Skeletal muscle cell (primary cell): Measurements from ENCODE around the gene SCP2.
A peak's percentile ranks its signal among the peaks of the same experiment; 100 is the strongest.
"Not testable (repeated sequence)": the region's sequence is repeated elsewhere in the genome, so short reads cannot be mapped to it uniquely, and the experiment has no call there.

Experiments
- DNase-seq: peaks from one replicate; pipeline ENCODE4 v3.0.0-alpha.2; 2010; ENCODE audit warnings: low read depth
- H3K4me3 ChIP-seq: 2 replicates; pipeline ENCODE4 v1.5.1; 2011; ENCODE audit warnings: low read depth, mild to moderate bottlenecking, control low read depth, low read length, moderate library complexity

Gene SCP2

DNA sequence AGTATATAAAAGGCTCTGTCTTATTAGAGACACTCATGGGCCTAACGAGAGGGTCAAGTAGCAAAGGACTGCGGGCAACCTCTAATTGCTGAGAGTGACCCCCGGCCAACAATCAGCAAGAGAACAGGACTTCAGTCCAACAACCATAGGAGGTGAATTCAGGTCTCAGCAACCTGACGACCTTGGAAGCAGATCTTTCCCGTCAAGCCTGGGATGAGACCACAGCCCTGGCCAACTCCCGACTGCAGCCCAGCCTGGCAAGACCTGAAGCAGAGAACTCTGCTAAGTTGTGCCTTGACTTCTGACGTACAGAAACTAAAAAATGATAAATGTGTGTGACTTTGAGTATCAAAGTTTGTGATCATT, 11.2 kb upstream of the SCP2 start:
- no peak for DNase-seq
- H3K4me3 ChIP-seq = no peak overlapping the region

DNA sequence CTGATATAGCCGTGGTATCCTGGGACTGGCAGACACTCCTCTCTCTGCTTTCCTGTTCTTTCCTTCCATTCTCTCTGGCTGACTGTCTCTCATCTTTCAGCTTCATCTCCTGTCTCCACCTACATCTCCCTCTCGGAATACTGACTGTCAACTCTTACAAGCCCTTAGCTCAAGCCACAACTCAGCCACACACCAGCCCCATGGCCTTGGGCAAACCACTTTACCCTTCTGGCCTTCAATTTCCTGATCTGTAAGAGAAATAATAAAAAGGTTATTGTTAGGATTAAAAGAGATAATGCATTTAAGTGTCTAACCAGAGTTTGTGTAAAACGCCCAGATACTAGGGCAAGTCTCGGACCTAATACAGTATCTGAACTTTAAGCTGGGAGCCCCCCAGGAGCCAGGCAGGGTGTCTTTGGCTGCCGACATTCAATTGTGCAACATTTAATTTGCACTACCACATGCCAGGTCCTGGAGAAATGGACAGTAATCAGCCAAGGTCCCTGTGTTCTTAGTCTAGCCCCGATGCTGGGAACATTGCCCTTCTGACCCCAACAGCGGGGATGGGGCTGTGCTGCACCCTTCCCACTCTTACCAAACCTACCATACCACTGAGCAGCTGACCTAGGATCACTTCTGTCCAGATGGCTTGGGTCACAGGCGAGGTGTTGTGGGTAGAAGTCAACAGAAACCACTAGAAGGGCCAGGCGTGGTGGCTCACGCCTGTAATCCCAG, 10.7 kb upstream of the SCP2 start:
- no peak for DNase-seq

DNA sequence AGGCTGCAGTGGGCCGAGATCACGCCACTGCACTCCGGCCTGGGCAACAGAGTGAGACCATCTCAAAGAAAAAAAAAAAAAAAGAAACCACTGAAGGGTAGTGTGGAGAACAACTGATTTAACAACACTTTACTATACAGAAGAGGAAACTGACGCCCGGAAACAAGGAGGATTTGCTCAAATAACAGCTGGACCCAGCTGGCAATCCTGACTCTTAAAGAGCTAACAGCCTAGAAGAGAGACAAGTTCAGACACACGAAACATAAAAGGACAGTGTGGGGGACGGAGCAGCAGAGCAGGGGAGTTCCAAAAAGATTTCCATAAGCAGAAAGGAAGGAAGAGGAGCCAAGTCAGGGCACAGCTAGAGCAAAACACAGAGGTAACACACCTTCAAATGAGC, 9.9 kb upstream of the SCP2 start:
- H3K4me3 ChIP-seq = no peak overlapping the region
- no peak for DNase-seq

More for the DNA sequence above, 10.7 kb upstream of the SCP2 start:
- no peak overlapping the region for H3K4me3 ChIP-seq

DNA sequence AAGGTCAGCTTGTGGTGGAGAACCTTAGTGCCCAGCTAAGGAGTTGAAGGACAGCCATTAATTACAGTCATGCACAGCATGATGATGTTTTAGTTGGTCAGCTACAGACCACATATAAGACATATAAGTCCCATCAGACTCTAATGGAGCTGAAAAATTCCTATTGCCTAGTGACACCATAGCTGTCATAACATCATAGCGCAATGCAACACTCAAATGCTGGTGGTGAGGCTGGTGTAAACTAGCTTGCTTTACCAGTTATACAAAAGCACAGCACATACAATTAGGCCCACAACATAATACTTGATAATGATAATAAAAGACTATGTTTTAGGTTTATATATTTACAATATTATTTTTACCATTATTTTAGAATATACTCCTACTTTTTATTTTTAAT, 9.5 kb upstream of the SCP2 start:
- DNase-seq = no peak
- no peak overlapping the region for H3K4me3 ChIP-seq

DNA sequence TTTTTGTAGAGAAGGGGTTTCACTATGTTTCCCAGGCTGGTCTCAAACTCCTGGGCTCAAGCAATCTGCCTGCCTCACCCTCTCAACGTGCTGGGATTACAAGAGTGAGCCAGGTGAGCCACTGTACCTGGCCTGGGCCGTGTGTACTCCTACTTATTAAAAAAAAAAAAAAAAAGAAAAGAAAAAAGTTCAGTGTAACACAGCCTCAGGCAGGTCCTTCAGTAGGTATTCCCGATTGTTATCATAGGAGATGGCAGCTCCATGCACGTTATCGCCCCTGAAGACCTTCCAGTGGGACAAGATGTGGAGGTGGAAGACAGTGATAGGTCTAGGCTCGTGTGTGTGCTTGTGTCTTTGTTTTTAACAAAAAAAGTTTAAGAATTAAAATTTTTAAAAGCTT, 8.9 kb upstream of the SCP2 start:
- no peak overlapping the region for H3K4me3 ChIP-seq
- DNase-seq = no peak

DNA sequence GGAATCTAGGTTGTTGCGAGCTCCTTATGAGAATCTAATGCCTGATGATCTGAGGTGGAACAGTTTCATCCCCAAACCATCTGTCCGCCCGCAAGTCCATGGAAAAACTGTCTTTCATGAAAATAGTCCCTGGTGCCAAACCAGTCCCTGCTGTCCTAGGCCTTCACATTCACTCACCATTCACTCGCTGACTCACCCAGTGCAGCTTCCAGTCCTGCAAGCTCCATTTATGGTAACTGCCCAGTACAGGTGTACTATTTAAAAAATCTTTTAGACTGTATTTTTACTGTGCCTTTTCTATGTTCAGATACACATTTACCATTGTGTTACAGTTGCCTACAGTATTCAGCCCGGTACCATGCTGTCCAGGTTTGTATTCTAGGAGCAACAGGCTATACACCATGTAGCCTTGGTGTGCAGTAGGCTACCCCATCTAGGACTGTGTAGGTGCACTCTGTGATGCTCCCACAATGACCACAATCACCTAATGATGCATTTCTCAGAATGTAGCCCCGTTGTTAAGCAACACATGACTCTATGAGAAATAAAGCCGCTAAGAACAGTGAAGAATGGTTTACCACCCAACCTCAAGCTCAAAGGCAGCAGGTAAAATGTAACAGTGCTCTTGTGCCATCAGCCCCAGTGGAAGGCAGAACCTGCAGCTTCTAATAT, 7.9 kb upstream of the SCP2 start:
- DNase-seq = no peak
- no peak overlapping the region for H3K4me3 ChIP-seq

DNA sequence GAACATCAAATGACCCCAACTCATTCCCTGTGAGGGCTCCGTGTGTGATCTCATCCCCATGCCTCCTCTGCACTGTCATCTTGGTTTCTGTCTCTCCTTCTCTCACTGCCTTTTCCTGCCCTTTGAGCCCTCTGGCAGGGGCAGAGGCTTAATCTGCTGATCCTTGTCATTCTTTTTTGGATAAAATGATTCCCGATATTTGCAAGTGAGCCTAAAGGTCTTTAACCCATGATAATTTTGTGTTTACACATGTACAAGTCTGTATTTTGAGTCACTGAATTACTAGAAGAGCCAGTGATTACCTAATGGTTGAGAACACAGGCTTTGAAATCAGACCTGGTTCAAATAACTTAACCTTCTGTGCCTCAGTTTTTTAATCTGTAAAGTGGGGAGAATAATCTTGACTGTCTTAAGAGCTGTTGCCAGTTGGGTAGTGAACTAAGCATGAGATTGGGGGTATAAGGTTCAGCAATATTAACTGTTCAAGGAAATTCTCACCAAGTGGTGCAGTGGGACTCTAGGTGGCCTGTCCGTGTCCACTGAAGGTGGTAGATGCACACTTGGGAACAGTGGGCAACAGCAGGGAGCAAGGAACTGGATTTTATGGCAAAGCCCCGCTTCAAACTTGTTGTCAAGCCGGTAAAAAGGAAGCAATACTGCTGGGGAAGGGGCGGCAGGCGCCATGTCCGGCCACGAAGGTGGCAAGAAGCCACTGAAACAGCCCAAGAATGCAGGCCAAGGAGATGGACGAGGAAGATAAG, 7.2 kb upstream of the SCP2 start:
- H3K4me3 ChIP-seq = no peak overlapping the region
- no peak for DNase-seq

DNA sequence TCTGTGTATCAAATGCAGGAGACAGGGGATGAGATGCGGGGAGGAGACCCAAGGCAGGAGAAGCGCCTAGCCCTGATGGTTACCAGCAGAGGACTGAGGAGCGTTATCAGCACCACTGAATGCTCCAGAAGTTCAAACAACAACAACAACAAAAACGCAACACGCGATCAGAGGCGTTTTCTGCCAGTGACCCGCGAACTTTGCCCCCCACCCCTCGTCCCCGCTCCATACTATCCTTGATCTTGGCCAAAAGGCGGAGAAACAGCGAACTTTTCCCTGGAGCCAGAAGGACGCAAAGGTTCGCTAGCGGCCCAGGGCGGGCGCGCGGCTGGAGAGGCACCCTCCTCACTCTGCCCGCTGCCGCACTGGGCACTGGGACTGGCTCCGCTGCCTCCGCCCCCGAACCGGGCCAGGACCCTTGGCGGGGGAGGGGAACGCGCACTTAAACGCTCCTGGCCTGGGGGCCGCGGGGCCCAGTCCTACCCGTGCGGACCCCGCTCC, 6.2 kb upstream of the SCP2 start:
- peak overlapping the region; percentile 48 for H3K4me3 ChIP-seq
- DNase-seq = no peak

DNA sequence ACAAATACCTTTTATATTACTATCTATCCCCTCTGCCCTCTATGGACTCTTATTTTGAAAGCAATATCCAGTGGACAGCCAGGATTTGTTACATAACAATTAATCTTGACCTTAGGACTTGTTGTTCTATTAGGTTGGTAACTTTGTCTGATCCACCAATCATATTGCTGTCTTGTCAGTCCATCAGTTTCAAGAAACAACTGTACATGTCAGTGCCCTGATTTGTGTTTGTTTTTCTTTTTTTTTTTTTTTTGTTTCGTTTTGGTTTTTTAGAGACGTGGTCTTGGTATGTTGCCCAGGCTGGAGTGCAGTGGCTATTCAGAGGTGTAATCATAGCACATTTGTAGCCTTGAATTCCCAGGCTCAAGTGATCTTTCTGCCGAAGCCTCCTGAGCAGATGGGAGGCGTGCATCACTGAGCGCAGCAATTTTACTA, 1.5 kb upstream of the SCP2 start:
- no peak for DNase-seq
- H3K4me3 ChIP-seq = no peak overlapping the region

DNA sequence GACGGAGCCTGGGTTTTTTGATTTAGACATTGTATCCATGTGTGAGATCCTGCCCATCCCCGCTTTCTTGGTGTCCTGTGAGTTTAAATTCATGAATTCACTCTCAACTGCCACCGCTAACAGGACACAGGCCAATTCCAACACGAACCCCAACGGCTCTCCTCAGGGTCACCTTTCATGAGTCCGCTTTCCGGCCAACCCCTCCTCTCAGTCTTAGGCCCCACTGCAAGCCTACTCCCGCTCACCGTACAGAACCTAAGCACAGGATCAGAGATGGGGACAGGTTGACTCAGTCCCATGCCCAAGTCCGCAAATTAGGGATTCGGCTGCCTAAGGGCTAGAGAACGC, 238 bp upstream of the SCP2 start:
- peak overlapping the region; percentile 65 for H3K4me3 ChIP-seq
- DNase-seq = no peak

DNA sequence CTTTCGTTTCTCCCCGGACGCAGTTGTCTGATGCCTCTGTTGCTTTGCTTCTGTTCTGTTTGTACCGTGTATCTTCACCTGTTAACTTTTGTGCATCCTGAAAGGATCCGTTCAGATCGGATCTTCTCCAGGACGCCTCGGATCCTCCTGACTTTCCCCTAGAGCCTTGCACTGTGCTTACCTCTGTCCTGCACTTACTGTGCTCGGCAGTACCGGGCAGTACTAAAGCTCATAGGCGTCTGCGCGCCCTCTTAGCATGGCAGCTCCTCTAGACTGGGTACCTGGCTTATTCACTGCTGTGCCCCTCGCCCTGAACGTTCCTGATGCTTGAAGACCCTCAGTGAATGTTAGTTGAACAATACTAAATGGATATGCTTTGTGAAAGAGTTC, 934 bp downstream of the SCP2 start:
- DNase-seq = no peak
- H3K4me3 ChIP-seq = peak overlapping the region; percentile 65

DNA sequence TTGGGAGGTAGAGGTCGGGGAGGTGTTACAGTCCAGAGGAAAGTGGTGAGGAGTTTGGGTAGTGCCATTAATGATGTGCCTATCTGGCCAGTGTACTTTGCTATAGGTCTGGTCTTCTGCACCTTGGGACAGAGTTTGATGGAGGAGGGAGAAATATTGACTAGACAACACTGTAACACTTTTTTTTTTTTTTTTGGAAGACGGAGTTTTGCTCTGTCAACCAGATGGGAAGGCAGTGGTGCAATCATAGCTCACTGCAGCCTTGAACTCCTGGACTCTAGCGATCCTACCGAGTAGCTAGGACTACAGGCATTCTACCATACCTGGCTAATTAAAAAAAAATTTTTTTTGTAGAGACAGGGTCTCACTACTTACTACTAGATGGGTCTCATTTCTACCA, 1.9 kb downstream of the SCP2 start:
- no peak for DNase-seq
- no peak overlapping the region for H3K4me3 ChIP-seq

DNA sequence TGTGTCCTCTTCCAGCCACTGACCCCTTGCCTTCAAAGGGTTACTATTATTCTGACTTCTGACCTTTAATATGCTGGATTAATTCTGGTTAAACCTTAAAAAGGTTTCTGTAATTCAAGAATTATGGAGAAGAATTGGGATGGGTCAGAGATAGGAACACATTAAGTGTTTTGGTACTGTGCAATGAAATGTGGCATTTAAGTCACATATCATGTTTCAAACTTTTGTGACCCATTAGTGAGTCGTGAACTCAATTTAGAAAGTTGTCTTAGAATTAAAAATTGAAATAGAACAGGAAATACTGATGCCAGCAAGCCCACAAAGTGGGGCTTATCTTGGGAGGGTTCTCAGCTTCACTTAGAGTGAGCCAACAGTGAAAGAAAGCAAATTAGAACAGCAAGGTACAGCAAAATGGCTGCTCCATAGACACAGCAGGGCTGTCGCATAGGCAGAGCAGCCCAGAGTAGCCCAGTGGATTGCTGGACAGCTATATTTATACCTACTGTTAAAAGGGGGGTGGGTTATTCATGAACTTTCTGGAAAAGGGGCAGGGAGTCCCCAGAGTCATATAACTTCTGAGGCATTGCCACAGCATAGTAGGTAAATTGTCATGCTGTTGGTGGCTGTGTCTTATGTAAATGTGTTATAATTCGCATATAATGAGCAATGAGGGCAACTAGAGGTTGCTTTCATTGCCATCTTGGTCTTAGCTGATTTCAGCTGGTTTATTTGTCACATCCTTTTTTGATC, 10.5 kb downstream of the SCP2 start:
- no peak for DNase-seq
- no peak overlapping the region for H3K4me3 ChIP-seq

DNA sequence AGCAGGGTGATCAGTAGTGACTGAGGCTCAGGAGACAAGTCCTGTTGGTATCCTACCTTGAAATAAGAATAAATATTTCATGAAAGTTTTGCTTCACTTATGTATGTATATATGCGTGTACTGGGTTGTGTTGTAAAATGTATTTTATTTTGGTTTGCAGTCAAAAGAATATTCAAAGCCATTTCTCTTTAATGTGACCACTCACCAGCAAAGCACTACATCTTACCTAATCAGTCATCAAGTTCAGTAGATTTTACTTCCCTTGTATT, 11.0 kb downstream of the SCP2 start:
- DNase-seq = no peak
- no peak overlapping the region for H3K4me3 ChIP-seq

DNA sequence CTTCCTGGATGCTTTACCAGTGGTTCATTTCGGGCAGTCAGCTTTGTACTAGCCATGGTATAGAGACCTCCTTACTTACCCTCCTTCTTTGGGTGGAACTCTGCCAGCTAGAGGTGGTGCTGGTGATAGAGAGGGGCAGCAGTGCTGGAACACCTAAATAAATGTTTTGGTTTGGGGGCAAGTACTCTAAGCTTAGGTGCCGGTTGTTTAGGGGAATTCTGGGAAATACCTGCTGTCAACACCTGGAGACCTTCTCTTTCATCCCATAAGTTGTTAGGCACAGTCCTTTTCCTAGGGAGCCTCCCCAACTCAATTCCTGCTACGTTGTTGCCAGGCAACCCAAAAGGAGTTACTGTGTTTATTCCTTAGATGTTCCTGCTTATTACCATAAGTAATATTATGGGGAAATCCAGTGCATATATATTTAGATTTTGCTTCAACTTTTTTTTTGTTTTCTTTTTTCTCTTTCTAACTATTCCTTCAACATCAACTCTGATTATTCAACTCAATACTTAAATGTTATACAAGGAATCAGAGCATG, 16.9 kb downstream of the SCP2 start:
- no peak overlapping the region for H3K4me3 ChIP-seq
- no peak for DNase-seq

DNA sequence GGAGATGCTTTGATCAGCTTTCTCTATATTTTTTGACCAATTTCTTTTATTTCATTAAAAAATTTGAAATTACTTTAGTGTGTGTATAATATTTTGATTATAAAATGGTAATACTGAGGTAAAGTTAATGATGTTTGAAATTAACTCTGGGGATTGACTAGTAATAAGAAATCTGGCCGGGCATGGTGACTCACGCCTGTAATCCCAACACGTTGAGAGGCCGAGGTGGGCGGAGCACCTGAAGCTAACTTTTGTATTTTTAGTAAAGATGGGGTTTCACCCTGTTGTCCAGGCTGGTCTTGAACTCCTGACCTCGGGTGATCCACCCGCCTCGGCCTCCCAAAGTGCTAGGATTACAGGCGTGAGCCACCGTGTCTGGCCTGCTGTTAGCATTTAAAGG, 17.5 kb downstream of the SCP2 start:
- no peak overlapping the region for H3K4me3 ChIP-seq
- DNase-seq = no peak

DNA sequence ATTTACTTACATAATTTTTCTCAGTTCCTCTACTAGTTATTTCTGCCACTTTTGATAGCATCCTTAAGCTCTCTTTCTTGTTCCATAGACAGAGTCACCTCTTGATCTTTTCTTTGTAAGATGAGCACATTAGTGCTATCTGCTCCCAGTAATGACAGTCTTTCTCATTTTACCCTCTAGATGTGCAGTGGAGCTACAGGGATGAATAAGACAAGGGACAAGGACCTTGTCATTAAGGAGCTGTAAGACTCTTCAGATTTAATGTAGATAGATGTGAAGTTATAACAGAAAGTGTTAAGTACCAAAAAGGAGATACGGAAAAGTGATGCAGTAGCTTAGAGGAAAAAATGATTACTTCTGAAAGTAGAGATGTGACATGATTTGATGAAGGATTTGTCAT, 20.4 kb downstream of the SCP2 start:
- no peak for DNase-seq
- no peak overlapping the region for H3K4me3 ChIP-seq

DNA sequence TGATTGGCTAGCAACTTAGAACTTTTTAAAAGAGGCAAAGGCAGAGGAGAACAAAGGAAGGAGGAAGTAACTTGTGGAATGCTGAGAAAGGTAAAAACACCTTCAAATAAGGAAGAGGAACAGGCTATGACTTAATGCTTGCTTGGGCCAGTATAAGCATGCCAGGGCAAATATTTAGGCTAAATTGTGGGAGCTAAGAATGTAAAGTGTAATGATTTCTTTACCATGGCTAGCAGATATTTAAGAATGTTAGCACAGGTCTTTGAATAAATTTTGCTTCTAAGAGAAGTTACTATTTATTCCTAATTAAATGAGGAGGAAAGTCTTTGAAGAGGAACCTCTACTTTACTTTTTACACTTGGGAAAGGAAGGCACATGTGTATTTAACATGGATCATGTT, 22.5 kb downstream of the SCP2 start:
- H3K4me3 ChIP-seq = not testable (repeated sequence)

DNA sequence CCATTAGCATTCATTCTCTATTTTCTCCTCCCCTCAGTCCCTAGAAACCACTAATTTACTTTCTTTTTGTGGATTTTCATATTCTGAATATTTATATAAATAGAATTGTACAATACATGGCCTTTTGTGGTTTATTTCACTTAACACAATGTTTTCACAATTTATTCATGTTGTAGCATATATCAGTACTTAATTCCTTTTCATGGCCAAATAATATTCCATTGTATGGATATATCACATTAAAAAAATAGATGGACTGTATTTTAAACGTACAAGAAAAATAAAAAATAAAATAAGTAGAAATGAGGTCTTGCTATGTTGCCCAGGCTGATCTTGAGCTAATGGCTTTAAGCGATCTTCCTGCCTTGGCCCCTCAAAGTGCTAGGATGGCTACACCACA, 25.0 kb downstream of the SCP2 start:
- no peak overlapping the region for H3K4me3 ChIP-seq
- no peak for DNase-seq

More for the DNA sequence above, 22.5 kb downstream of the SCP2 start:
- DNase-seq = not testable (repeated sequence)
